HEK293T (cell line): ENCODE results near the gene TNS3.
A peak's percentile ranks its signal among the peaks of the same experiment; 100 is the strongest.

Source experiments
- CTCF ChIA-PET: fragments of 350-600 bp; formaldehyde crosslinking; extraction: SDS; loops from one replicate; lab custom pipeline; 2021; ENCODE audit warnings: antibody characterized with exemption, inconsistent platforms; lab: Yijun Ruan, JAX
- POLR2A ChIA-PET: fragments of 350-600 bp; formaldehyde crosslinking; extraction: SDS; loops from one replicate; lab custom pipeline; 2020; ENCODE audit warnings: antibody characterized with exemption, inconsistent platforms; lab: Yijun Ruan, JAX
- DNase-seq: peaks from one replicate; pipeline ENCODE4 v3.0.0; 2012; ENCODE audit warnings: mixed read lengths; ENCODE audit errors: extremely low spot score
- ARNT ChIP-seq: fragments of 450-650 bp; IDR thresholded peaks from 2 replicates; pipeline ENCODE4 v1.6.1; 2017; ENCODE audit warnings: mild to moderate bottlenecking
- BHLHE40 ChIP-seq: fragments of 450-650 bp; IDR thresholded peaks from 2 replicates; pipeline ENCODE4 v1.6.1; 2016; ENCODE audit warnings: mild to moderate bottlenecking, moderate library complexity, borderline replicate concordance
- CTBP1 ChIP-seq: fragments of 450-650 bp; IDR thresholded peaks from 2 replicates; pipeline ENCODE4 v1.6.1; 2016; ENCODE audit warnings: borderline replicate concordance
- ELF4 ChIP-seq: fragments of 450-650 bp; IDR thresholded peaks from 2 replicates; pipeline ENCODE4 v1.6.1; 2017; ENCODE audit warnings: antibody characterized with exemption
- FOXA1 ChIP-seq: fragments of 450-650 bp; IDR thresholded peaks from 2 replicates; pipeline ENCODE4 v1.6.1; 2016; ENCODE audit warnings: mild to moderate bottlenecking
- FOXK2 ChIP-seq: fragments of 450-650 bp; IDR thresholded peaks from 2 replicates; pipeline ENCODE4 v1.6.1; 2016; ENCODE audit warnings: mild to moderate bottlenecking
- FOXM1 ChIP-seq: fragments of 450-650 bp; IDR thresholded peaks from 2 replicates; pipeline ENCODE4 v1.6.1; 2017; ENCODE audit warnings: mild to moderate bottlenecking, borderline replicate concordance
- HDGF ChIP-seq: fragments of 450-650 bp; IDR thresholded peaks from 2 replicates; pipeline ENCODE4 v1.6.1; 2017; ENCODE audit warnings: antibody characterized with exemption, borderline replicate concordance
- L3MBTL2 ChIP-seq: fragments of 450-650 bp; conservative IDR thresholded peaks from 2 replicates; pipeline ENCODE4 v1.6.1; 2016; ENCODE audit warnings: mild to moderate bottlenecking
- LEF1 ChIP-seq: fragments of 450-650 bp; IDR thresholded peaks from 2 replicates; pipeline ENCODE4 v1.6.1; 2017; ENCODE audit warnings: mild to moderate bottlenecking, borderline replicate concordance
- NFRKB ChIP-seq: fragments of 450-650 bp; IDR thresholded peaks from 2 replicates; pipeline ENCODE4 v1.6.1; 2016; ENCODE audit warnings: mild to moderate bottlenecking, moderate library complexity
- PKNOX1 ChIP-seq: fragments of 450-650 bp; IDR thresholded peaks from 2 replicates; pipeline ENCODE4 v1.6.1; 2016
- SP1 ChIP-seq: fragments of 450-650 bp; IDR thresholded peaks from 2 replicates; pipeline ENCODE4 v1.6.1; 2017
- SUZ12 ChIP-seq: fragments of 450-650 bp; IDR thresholded peaks from 2 replicates; pipeline ENCODE4 v1.6.1; 2016; ENCODE audit warnings: mild to moderate bottlenecking
- TARDBP ChIP-seq: fragments of 450-650 bp; IDR thresholded peaks from 2 replicates; pipeline ENCODE4 v1.6.1; 2016
- ZNF384 ChIP-seq: fragments of 450-650 bp; IDR thresholded peaks from 2 replicates; pipeline ENCODE4 v1.6.1; 2016

TNS3 gene

GRCh38 chr7:47581804-47582763, at the start of gene TNS3:
TSS of gene TNS3 (minus strand) at chr7:47582111. CDS start at chr7:47439636, 142,475 bp downstream.
- ChIA-PET POLR2A (no interaction called here), CTCF (interaction anchor here (0.6 kb wide), 2 partner anchors 184 to 547 kb away, joined by 3 read pairs; no protein-coding TSS in a partner anchor)
- DNase-seq: peak; percentile 69
- TF ChIP-seq PKNOX1 (no peak), FOXK2 (no peak), SUZ12 (no peak), SP1 (no peak), L3MBTL2 (peak; percentile 46; the same call in 1 of the 2 replicates)

GRCh38 chr7:47631711-47632110, 49.8 kb upstream of the TNS3 start:
- CTCF ChIA-PET: no interaction called here
- TF ChIP-seq HDGF (no peak), SP1 (no peak), CTBP1 (no peak), TARDBP (no peak), FOXK2 (no peak), ZNF384 (no peak), BHLHE40 (no peak), ARNT (no peak), FOXA1 (no peak), SUZ12 (no peak), PKNOX1 (no peak), FOXM1 (no peak), NFRKB (no peak), LEF1 (no peak), ELF4 (no peak), L3MBTL2 (no peak)
- POLR2A ChIA-PET: no interaction called here
- no peak for DNase-seq

GRCh38 chr7:47627580-47628283, 45.8 kb upstream of the TNS3 start:
- POLR2A ChIA-PET: no interaction called here
- CTCF ChIA-PET: no interaction called here
- no peak for TF ChIP-seq BHLHE40
- no peak for TF ChIP-seq NFRKB
- TF ChIP-seq LEF1: no peak
- no peak for TF ChIP-seq FOXA1
- no peak for TF ChIP-seq CTBP1
- TF ChIP-seq L3MBTL2: no peak
- no peak for TF ChIP-seq SP1
- no peak for TF ChIP-seq ELF4
- no peak for TF ChIP-seq TARDBP
- DNase-seq: no peak

- POLR2A ChIA-PET: no interaction called here
- CTCF ChIA-PET: no interaction called here
- TF ChIP-seq SUZ12 (no peak), PKNOX1 (no peak), HDGF (no peak), BHLHE40 (no peak), SP1 (no peak), ELF4 (no peak), FOXM1 (no peak), ZNF384 (no peak), FOXK2 (no peak), CTBP1 (no peak), TARDBP (no peak), NFRKB (no peak), FOXA1 (no peak), LEF1 (no peak), ARNT (no peak), L3MBTL2 (no peak)
- DNase-seq: no peak
Observed at GRCh38 chr7:47625861-47626715, 44.2 kb upstream of the TNS3 start.

- no peak for TF ChIP-seq CTBP1
- TF ChIP-seq NFRKB: no peak
- TF ChIP-seq FOXK2: no peak
- no peak for TF ChIP-seq ARNT
- no peak for TF ChIP-seq TARDBP
- TF ChIP-seq ZNF384: no peak
- TF ChIP-seq BHLHE40: no peak
- no peak for TF ChIP-seq HDGF
- TF ChIP-seq SP1: no peak
- TF ChIP-seq L3MBTL2: no peak
- no peak for TF ChIP-seq LEF1
- DNase-seq: no peak
- ChIA-PET POLR2A (no interaction called here), CTCF (no interaction called here)
Observed at GRCh38 chr7:47624689-47625088, 42.8 kb upstream of the TNS3 start.
